GM23338 (cell line): ENCODE measurements around the gene AMBP. TPM values are rescaled to one million over a fixed set of nuclear protein-coding genes. Genes with fewer than 3 reads are reported as not detected.

ENCODE experiments used
- CREB1 ChIP-seq: fragments of 250-450 bp; sonication (Bioruptor Pico); IDR thresholded peaks from 2 replicates; pipeline ENCODE4 v1.5.0; 2020; ENCODE audit warnings: low read depth, mild to moderate bottlenecking, moderate library complexity
- CTCF ChIP-seq, 2 experiments: fragments of 200-600 bp in 1 of 2; sonication (generic) in 1 of 2; conservative IDR thresholded peaks; 2 replicates each; pipeline versions ENCODE4 v1.5.1 to v1.6.1; 2016 to 2017; ENCODE audit warnings: antibody characterized with exemption in 2 of 2, low read depth in 2 of 2, mild to moderate bottlenecking in 2 of 2, moderate library complexity in 1 of 2
- EZH2 ChIP-seq: fragments of 200-600 bp; sonication (generic); IDR thresholded peaks from one replicate; pipeline ENCODE4 v1.8.0; 2017; ENCODE audit warnings: antibody characterized with exemption, mild to moderate bottlenecking, low read depth; ENCODE audit not compliant: unreplicated experiment
- JUNB ChIP-seq: IDR thresholded peaks from one replicate; pipeline ENCODE4 v1.6.1; 2016; ENCODE audit warnings: antibody characterized with exemption; ENCODE audit not compliant: unreplicated experiment
- NANOG ChIP-seq: IDR thresholded peaks from 2 replicates; pipeline ENCODE4 v1.6.1; 2016; ENCODE audit warnings: antibody characterized with exemption, borderline replicate concordance
- POLR2AphosphoS5 ChIP-seq: IDR thresholded peaks from 2 replicates; pipeline ENCODE4 v1.6.1; 2016; ENCODE audit warnings: antibody characterized with exemption, low read depth
- REST ChIP-seq: IDR thresholded peaks from one replicate; pipeline ENCODE4 v1.6.1; 2018; ENCODE audit warnings: antibody characterized with exemption; ENCODE audit not compliant: unreplicated experiment
- STAT1 ChIP-seq: IDR thresholded peaks from one replicate; pipeline ENCODE4 v1.6.1; 2016; ENCODE audit warnings: antibody characterized with exemption; ENCODE audit not compliant: unreplicated experiment
- ZNF114 ChIP-seq: fragments of 250-450 bp; sonication (Bioruptor Pico); IDR thresholded peaks from 2 replicates; pipeline ENCODE4 v1.5.0; 2020; ENCODE audit warnings: mild to moderate bottlenecking, moderate library complexity
- ZNF331 ChIP-seq: fragments of 250-450 bp; sonication (Bioruptor Pico); IDR thresholded peaks from 2 replicates; pipeline ENCODE4 v1.5.0; 2020; ENCODE audit warnings: low read depth, mild to moderate bottlenecking, moderate library complexity
- ZNF462 ChIP-seq: fragments of 250-450 bp; sonication (Bioruptor Pico); IDR thresholded peaks from 2 replicates; pipeline ENCODE4 v1.5.0; 2020; ENCODE audit warnings: mild to moderate bottlenecking, moderate library complexity
- polyA plus RNA-seq: library from polyadenylated mRNA; unstranded; fragments of >200 nt; fragmentation: Nextera tagmentation; extraction: Ambion mirVana; gene quantifications from 2 replicates; pipeline ENCODE4 v1.2.1, GENCODE V29; 2016
- total RNA-seq: library from RNA; depleted of rRNA; stranded (reverse); fragments of >200 nt; shearing (Covaris generic); gene quantifications from 2 replicates; pipeline ENCODE4 v1.2.3, GENCODE V29; 2014

The AMBP gene
- total and polyA plus RNA-seq, 2 experiments from 2014 or later: 1.3 to 2.0 TPM

DNA sequence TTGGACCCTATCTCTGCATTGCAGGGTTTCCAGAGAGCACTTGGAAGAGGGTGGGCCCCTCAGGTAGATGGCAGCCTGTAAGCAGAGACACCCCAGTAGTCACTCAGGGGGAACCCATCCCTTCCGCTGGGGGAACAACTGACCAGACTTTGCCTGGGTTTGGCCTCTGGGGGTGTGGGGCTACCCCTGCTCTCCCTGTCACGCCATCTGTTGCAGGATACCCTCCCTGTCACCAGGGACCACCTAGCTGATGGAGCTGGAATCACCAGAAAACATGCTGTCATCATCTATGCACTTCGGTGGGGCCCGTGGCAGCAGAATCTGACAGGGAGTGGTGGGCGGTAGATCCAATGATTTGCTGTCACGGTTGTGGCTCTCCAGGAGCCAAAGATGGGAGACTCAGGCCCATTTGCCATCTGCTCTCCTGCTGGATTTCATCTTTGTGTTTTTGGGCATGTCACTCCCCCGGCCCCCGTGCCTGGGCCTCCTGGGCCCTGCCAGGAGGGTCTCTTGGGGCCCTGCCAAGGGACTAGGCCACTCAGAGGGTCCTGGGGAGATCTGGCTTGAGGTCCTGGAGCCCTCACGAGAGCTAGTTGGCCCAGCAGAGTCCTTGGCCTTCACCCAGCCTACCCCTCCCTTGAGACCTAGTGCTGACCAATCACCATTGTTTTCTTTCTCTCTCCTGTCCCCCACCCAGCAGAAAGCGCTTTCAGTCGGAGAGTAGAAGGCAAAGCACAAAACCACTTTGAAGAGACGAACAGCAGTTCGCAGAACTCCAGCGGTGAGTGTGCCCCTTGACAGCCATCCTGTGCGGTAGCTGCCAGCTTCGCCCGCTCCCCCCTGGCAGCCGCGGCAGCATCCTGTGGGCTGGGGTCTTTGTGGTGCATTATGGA lies 45.9 kb downstream of the AMBP start (continued):
- no peak for TF ChIP-seq ZNF462
- no peak for TF ChIP-seq REST
- TF ChIP-seq POLR2AphosphoS5: no peak
- TF ChIP-seq STAT1: no peak
- no peak for TF ChIP-seq ZNF114
- TF ChIP-seq NANOG: no peak
- no peak for TF ChIP-seq EZH2
- no peak for TF ChIP-seq CTCF (conservative IDR thresholded peaks at IDR 0.05; ENCODE audit: low read depth in 2 of 2)
- TF ChIP-seq CREB1 (CRISPR knock-in tag): no peak
- TF ChIP-seq ZNF331: no peak
- no peak for TF ChIP-seq JUNB
